Colonic mucosa (tissue), 4 donors: ENCODE results near the gene FAR2. TPM values are rescaled to one million over a fixed set of nuclear protein-coding genes. Genes with fewer than 3 reads are reported as not detected.

Experiments
- DNase-seq: peaks from one replicate; pipeline ENCODE4 v3.0.0-alpha.2; 2020
- H3K27ac ChIP-seq: fragments of 200-600 bp; one replicate; pipeline ENCODE4 v1.8.0; 2021
- H3K27me3 ChIP-seq: fragments of 200-600 bp; one replicate; pipeline ENCODE4 v1.8.0; 2021
- H3K36me3 ChIP-seq: fragments of 200-600 bp; one replicate; pipeline ENCODE4 v1.8.0; 2021
- H3K4me1 ChIP-seq: fragments of 200-600 bp; one replicate; pipeline ENCODE4 v1.8.0; 2021; ENCODE audit warnings: mild to moderate bottlenecking
- H3K4me3 ChIP-seq: fragments of 200-600 bp; one replicate; pipeline ENCODE4 v1.8.0; 2021
- H3K9ac ChIP-seq, 2 donors: one replicate each; pipeline ENCODE4 v1.7.0; 2013; ENCODE audit warnings: control low read depth in 2 of 2, low read depth in 2 of 2, low read length in 2 of 2
- H3K9me3 ChIP-seq: fragments of 200-600 bp; one replicate; pipeline ENCODE4 v1.8.0; 2021
- intact Hi-C: fragments of 100-400 bp; cut with DNase I; formaldehyde crosslinking; loops from one replicate; pipeline ENCODE4 v1.14.1; 2022
- total RNA-seq, 2 donors: library from RNA; stranded (reverse); fragmentation: NEBNext Ultra II Directional in 1 of 2; extraction: Animal tissue kit (Norgen Biotek cat#: 25700) in 1 of 2; gene quantifications; one replicate each; pipeline ENCODE4 v1.2.1, GENCODE V29; 2021
- TF ChIP-seq, protein P1 (sequence below): fragments of 200-600 bp; IDR thresholded peaks from one replicate; pipeline ENCODE4 v1.8.0; 2022; ENCODE audit warnings: antibody characterized with exemption, mild to moderate bottlenecking
- donor health status: healthy.
- donor health status: DM: no; HTN: no; CAD: no.
- donor health status: DM: no; HTN: no; CAD: no.

The FAR2 gene
- total RNA-seq, 2 donors from 2014 or later, result 67.4 to 83.6 TPM

DNA sequence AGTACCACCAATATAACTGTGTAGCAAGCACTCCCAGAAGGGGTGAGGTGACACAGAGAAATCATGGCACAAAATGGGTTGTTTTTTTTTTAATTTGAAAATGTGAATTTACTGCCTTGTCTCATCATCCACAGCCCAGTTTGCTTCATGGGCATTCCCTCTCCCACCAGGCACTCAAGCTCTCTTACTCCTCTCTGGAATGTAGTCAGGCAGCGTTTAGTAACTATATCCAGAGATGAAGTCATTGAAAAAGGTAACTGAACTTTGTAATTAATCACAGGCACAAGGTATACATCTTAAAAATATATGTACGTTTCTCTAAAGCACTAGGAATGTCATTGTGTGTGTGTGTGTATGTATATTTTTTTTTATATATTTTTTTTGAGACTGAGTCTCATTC, 91.4 kb downstream of the FAR2 start:
- no peak overlapping the region for H3K4me3 ChIP-seq
- H3K36me3 ChIP-seq, result no peaks in the 10 kb centered on the region
- H3K9me3 ChIP-seq, result no peaks in the 10 kb centered on the region
- intact Hi-C loops, result no loop called here
- no peaks in the 10 kb centered on the region for H3K27me3 ChIP-seq
- H3K4me1 ChIP-seq, result peaks cover 12% of the 10 kb centered on the region
- H3K9ac ChIP-seq, result no peak overlapping the region
- H3K27ac ChIP-seq, result no peak overlapping the region
- TF ChIP-seq, protein P1, sequence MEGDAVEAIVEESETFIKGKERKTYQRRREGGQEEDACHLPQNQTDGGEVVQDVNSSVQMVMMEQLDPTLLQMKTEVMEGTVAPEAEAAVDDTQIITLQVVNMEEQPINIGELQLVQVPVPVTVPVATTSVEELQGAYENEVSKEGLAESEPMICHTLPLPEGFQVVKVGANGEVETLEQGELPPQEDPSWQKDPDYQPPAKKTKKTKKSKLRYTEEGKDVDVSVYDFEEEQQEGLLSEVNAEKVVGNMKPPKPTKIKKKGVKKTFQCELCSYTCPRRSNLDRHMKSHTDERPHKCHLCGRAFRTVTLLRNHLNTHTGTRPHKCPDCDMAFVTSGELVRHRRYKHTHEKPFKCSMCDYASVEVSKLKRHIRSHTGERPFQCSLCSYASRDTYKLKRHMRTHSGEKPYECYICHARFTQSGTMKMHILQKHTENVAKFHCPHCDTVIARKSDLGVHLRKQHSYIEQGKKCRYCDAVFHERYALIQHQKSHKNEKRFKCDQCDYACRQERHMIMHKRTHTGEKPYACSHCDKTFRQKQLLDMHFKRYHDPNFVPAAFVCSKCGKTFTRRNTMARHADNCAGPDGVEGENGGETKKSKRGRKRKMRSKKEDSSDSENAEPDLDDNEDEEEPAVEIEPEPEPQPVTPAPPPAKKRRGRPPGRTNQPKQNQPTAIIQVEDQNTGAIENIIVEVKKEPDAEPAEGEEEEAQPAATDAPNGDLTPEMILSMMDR, result no peak
- no peak for DNase-seq

DNA sequence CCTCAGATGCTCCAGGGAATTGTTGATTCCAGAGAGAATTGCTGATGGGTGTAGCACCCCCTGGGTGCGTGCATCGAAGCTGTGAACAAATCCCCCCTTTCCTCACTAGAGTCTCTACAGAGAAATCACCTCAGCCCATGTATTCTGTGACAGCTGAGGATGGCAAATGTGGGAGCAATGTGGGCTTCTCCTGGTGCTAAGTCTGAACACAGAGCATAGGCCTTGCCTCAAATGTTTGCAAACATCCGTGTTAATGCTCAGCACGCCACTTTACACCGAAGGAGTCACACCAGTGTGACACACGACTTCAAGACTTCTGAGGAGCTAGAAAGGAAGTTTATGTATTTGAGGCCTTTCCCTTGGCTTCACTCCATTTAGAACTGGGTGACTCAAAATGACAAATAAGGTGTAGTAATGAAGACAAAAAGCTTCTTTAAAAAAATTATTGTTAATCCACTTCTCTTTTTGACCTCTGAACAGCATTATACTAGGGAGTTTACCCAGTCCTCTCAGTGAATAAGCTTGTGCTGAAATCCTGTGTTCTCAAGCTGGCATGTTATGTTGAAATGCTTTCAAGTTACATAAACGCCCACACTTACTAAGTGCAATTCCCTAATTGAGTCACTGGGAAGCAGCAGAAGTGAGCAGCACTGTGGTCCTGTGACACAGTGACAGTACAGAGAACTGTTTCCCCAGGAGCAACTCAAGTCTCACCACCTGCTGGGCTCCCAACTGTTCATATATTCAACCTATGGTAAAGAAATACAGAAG, 92.9 kb downstream of the FAR2 start:
- DNase-seq, result peak; percentile 41
- Histone ChIP-seq H3K9me3 (no peaks in the 10 kb centered on the region), H3K36me3 (no peaks in the 10 kb centered on the region), H3K27me3 (no peaks in the 10 kb centered on the region), H3K9ac (peak overlapping the region in 1 of 2 donors; percentile 35), H3K4me3 (no peak overlapping the region), H3K27ac (peak overlapping the region; percentile 76), H3K4me1 (peaks cover 12% of the 10 kb centered on the region)
- intact Hi-C loops, result no loop called here
- TF ChIP-seq, protein P1, result no peak

DNA sequence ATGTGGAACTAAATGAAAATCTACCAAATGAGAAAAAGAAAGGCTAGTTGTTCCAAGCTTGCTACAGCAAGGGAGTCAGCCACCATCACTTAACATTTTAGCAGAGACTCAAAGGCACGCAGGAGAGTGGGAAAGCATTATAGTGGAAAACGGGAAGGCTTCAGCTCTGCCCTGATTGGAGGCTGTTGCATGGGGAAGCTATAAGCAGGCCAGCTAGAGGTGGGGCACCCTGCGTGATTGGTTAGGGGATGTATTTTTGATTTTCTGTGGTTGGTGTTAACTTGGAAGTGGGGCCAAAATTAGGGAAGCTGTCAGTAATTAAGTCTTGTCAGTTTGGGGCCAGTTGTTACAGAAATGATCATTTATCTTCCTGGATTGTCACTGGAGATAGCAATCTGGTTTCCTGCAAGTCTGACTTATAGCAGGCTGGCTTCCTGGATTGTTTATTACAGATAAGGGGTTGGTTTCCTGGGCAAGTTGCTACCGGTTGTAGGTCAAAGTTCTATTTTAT, 93.9 kb downstream of the FAR2 start:
- TF ChIP-seq, protein P1, result no peak
- no peak for DNase-seq
- no peaks in the 10 kb centered on the region for H3K36me3 ChIP-seq
- intact Hi-C loops, result no loop called here
- peak overlapping the region in 1 of 2 donors; percentile 35 for H3K9ac ChIP-seq
- peaks cover 12% of the 10 kb centered on the region for H3K4me1 ChIP-seq
- no peaks in the 10 kb centered on the region for H3K27me3 ChIP-seq
- peak overlapping the region; percentile 76 for H3K27ac ChIP-seq
- no peak overlapping the region for H3K4me3 ChIP-seq
- no peaks in the 10 kb centered on the region for H3K9me3 ChIP-seq

DNA sequence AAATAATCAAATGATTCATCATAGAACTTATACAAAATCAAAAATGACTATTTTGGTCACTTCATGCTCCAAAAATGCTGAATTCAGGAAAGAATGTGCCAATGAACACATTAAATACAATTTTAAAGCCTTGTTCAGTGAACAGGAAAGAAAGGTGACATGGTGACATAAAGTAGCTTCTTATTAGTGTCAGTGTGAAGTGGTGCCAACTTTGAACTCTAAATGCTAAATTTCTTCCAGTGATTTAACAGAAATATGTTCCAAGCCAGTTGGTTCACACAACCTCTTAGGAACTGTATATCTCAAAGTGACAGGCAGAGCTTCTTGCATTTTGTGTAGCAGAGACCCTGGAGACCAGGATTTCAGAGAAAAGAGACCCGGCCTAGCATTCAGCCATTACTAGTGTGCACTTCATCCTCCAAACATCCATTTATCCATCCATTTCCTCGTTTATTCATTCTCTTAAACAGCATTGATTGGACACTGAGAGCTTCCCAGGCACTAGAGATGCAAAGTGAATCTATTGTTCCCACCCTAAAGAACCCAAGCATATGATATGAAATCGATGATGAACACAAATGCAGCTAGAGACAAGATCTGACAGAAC, 95.2 kb downstream of the FAR2 start:
- Histone ChIP-seq H3K9ac (no peak overlapping the region), H3K27ac (no peak overlapping the region), H3K4me1 (peaks cover 12% of the 10 kb centered on the region), H3K36me3 (no peaks in the 10 kb centered on the region), H3K27me3 (no peaks in the 10 kb centered on the region), H3K9me3 (no peaks in the 10 kb centered on the region), H3K4me3 (no peak overlapping the region)
- intact Hi-C loops, result no loop called here
- TF ChIP-seq, protein P1, result no peak
- no peak for DNase-seq

DNA sequence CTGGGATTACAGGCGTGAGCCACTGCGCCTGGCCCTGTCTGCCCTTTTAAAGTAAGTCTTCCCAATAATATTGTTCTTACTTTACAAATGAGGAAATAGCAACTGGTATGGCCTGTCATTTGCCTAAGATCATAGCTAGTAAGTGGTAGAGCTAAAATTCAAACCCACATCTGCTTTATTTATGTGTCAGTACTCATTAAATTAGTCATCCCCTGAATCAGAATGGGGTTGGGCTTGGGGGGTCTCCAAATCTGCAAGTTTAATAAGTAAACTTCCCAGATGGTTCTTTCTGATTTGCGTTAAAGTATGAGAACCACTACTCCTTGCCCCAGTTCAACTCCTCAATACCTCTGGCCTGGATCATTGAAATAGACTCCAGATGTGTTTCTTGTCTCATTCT, 96.2 kb downstream of the FAR2 start:
- H3K9ac ChIP-seq, result no peak overlapping the region
- H3K4me1 ChIP-seq, result peaks cover 12% of the 10 kb centered on the region
- no peaks in the 10 kb centered on the region for H3K36me3 ChIP-seq
- H3K9me3 ChIP-seq, result no peaks in the 10 kb centered on the region
- TF ChIP-seq, protein P1, result no peak
- DNase-seq, result no peak
- no peaks in the 10 kb centered on the region for H3K27me3 ChIP-seq
- H3K4me3 ChIP-seq, result no peak overlapping the region
- intact Hi-C loops, result no loop called here
- no peak overlapping the region for H3K27ac ChIP-seq
